HG03565 (cell line): ENCODE data around the gene PLEKHG7.
"Not testable (repeated sequence)": the region's sequence is repeated elsewhere in the genome, so short reads cannot be mapped to it uniquely, and the experiment has no call there.

ENCODE experiments used
- ATAC-seq: cut with Tn5 transposase; IDR thresholded peaks from one replicate; pipeline ENCODE4 v1.9.1; 2021; ENCODE audit warnings: mild to moderate bottlenecking, moderate library complexity; ENCODE audit not compliant: unreplicated experiment

Gene PLEKHG7

GRCh38 chr12:92794356-92794755 lies 91.6 kb downstream of the PLEKHG7 start:
- ATAC-seq: not testable (repeated sequence)

- ATAC-seq: no peak
Observed at GRCh38 chr12:92794814-92795213, 92.0 kb downstream of the PLEKHG7 start.

GRCh38 chr12:92796650-92797049 lies 93.9 kb downstream of the PLEKHG7 start:
- ATAC-seq: no peak

DNA sequence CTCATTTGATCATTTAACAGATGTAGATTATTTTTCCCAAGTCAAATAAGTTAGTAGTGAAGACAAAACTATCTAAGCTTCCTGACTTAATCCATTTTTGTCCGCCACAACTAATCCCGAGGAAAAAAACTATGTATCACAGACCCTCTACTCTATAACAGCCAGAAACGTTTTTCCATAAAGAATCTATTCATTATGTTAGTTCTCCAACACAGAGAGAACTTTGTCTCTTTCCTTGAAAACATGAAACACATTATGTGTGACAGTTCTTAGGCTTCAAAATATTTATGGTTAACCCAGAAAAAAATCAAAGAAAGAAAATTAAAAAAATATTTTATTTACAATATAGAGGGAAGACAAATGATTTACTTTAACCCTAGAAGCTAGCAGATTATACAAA lies 100.1 kb downstream of the PLEKHG7 start:
- no peak for ATAC-seq

DNA sequence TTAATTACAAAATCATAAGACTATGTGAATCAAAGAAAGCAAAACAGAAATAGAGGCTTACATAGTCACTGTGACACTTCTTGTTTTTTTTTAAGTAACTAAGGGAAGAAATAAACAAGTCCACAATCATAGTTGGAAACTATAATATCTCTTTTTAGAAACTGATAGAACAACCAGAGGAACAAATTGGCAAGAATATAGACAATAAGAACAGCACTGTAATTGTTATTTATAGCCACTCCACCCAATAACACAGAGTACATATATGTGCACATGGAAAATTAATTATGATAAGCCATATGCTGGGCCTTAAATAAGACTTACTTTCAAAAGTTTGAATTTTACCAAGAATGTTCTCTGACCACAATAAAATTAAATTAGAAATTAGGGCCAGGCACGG lies 101.1 kb downstream of the PLEKHG7 start:
- ATAC-seq: no peak

- ATAC-seq: peak; percentile 88
Observed at GRCh38 chr12:92810370-92810769, 107.6 kb downstream of the PLEKHG7 start.

GRCh38 chr12:92814584-92814983 lies 111.8 kb downstream of the PLEKHG7 start:
- no peak for ATAC-seq

DNA sequence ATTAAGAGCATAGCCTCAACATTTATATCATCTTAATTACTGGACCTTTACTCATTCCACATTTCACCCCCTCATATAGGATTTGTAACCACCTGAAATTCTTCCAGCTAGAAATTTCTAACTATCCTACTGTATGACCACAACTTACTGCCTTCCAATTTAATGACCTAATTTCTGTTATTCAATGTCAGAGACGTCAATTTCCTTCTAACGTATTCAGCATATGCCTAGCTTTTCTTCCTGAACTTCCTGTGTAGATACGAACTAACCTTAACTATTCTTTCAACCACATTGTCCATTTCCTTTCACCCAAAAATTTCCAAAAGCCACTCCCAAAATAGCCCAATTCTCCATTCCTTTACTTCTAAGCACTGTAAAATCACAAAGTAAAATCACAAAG lies 118.4 kb downstream of the PLEKHG7 start:
- ATAC-seq: no peak
